ENCODE results near the gene GNAQ. TPM values are rescaled to one million over a fixed set of nuclear protein-coding genes. Genes with fewer than 3 reads are reported as not detected.
A peak's percentile ranks its signal among the peaks of the same experiment; 100 is the strongest.

The GNAQ gene
- total RNA-seq, 2 donors from 2014 or later: 84.1 to 86.5 TPM

DNA sequence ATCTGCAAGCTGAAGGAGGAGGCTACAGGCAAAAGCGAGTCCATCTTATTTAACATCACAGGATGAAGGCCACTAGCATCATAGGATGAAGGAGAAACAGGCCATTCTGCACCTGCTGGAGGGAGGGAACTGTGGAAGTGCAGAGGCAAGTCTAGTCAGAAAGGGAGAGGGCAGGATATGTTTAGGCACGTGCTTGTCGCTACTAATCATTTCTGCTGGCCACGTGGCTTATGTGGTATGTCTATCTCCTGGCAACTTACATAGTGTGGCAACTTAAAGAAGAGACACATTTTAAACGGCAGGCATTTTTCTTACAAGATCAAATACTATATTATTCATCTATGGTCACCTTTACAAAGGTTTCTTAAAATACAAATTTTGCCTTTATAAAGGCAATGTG lies 74.0 kb downstream of the GNAQ start:
- DNase-seq (no peak), ATAC-seq (no peak)
- intact Hi-C loops (cut with DNase I, micrococcal nuclease): no loop called here

DNA sequence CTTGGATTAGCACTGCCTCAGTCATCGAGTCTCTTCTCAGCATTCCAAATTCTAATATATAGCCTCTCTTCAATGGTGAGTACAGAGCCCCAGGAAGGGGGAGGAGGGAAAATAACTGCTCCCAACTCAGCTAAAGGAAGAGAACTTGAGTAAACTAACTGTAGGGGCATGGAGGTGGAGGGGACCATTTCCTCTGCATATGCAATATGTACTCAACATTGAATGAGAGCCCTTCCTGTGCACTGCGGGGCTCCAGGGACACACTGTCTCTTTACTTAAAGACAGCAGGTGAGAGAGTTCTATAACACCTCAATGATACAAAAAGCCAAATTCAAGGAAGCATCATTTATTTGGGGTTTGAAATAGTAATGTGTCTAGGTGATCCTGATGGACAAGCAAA lies 75.1 kb downstream of the GNAQ start:
- DNase-seq (no peak), ATAC-seq (no peak)
- intact Hi-C loops (cut with DNase I, micrococcal nuclease): no loop called here

DNA sequence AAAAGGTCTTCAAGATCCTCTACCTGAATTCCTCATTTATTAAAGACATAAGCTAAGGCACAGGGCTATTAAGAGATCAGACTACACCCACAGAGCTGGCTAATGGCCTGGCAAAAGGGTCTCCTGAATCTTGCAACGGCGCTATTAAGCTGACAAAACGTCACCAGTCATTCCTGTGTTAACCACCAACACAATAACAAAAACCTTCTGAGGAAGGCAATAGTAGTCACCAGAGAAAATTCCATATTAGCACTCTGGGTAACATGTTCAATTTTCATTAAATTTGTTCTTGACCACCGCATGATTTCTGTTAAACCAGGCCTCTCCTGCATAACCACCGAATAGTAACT lies 77.0 kb downstream of the GNAQ start:
- intact Hi-C loops (cut with DNase I, micrococcal nuclease): no loop called here
- DNase-seq (no peak), ATAC-seq (no peak)

DNA sequence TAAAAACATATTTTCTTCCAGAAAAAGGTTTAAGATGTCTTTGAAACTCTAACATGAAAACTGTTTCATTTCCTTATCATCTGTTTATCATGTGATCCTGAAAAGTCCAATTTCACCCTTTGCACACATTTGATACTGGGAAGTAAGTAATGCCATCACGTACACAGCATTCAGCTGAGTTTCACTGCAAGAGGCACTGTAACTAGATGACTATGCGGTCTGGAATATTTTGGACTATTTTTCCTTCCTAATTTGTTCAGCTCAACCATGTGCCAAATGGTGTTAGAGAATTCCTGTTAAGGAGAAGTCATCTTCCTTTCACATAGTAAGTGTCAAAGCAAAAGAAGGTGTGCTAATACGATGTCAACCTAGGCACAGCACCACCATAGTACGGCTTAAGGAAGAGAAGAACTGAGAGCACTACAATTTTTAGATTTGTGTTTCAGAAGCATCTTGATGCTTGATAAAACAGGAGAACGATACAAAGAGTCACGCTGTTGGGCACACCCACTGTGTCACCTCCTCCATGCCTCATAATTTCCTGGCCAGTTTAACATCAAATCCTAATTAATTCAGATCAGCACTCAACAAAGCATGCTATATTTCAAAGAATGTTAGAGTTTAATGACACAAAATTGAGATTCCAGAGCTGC lies 77.5 kb downstream of the GNAQ start:
- intact Hi-C loops (cut with DNase I, micrococcal nuclease): no loop called here
- DNase-seq: no peak
- peak; percentile 65 for ATAC-seq

DNA sequence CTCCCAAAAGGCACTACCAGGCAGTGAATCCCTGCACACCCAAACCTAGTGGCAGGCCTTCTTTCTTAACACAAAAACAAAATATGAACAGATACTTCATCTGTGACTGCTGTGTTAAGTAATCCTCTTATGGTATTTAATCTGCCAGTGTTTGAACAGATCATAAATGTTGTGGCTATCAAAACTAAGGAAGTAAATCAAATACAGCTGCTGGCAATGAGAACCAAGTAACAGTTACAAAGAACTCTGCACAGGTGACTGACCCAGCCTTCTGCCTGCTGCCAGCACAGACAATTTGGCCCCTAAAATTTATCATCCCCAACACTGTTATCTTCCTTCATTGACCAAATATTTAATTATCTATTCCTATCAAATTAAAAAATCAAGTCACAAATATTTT lies 78.0 kb downstream of the GNAQ start:
- intact Hi-C loops (cut with DNase I, micrococcal nuclease): no loop called here
- ATAC-seq (peak; percentile 87), DNase-seq (no peak)

DNA sequence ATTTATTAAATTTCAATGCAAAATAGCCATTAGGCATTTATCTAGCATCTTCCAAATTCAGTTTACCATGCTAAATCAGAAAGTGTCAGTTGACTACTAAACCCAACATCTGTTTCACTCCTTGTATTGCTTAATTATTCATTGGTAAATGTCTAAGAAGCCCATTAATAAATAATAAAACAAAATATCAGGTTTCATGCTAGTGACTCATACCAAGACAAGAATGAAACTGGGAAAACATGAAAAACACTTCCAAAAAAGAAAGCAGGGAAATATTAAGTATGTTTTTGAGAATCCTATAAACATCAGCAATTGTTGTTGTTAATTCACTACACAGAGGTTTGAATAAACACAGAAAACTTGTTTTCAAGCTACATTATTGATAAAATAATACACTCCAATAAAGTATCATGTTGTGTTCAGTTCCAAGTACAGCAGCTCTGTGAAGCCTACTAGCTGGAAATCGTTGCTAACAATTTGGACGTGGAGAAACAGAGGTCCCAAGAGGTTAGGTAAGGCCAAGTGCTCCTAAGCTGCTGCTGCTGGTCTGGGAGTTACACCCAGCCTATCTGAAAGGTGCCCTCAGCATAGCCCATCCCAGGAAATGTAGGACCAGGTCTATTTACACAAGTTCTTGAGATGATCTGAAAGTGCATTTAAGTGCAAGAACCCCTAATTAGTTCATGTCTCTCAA lies 78.8 kb downstream of the GNAQ start:
- ATAC-seq (peak; percentile 54), DNase-seq (no peak)
- intact Hi-C loops (cut with DNase I, micrococcal nuclease): no loop called here

DNA sequence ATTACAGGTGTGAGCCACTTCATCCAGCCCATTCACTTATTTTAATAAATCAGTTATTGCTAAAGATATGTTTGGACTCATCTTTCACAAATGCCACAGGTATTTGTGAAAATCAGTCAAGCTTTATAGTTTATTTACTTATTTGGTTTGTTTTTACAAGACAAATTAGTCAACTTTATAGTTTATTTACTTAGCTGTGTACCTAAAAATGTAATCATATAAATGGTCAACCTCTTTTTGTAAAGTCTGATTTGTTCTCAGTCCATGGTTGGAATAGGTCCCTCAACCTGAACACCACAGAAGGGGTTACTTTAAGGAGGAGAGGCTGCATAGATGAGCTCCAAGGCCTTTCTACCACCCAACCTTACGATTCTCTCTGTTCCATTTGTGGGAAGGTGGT lies 80.2 kb downstream of the GNAQ start:
- no peak for ATAC-seq
- DNase-seq: no peak
- intact Hi-C loops (cut with DNase I, micrococcal nuclease): no loop called here

DNA sequence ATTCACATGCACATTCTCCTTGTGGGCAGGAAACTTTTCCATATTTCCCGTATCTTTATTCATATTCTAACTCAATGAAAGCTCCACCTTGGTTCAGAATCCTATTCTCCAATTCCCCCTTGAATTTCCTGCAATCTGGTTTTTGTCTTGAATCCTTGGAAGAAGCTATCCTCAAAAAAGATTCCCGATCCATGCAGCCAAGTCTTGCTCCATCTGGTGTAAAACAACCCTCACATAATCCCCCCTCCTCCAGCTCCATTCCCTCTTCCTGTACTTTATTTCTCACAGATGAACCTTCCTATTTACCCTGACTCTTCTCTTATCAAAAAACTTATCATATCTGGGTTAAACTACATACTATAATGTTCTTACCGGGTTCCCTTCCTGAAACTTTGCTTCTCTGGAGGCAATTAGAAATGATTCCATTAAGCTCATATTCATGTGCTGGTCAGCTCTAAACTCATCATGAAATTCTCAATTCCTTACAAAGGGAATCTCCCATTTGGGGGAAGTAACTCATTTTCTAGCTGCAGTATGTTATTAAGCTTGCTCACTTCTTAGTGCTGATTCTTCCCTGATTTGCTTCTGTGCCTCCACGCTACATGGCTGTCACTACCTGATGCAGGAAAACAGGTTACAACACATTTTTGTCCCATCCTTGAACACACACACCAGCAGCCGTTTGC lies 81.7 kb downstream of the GNAQ start:
- no peak for DNase-seq
- ATAC-seq: no peak
- intact Hi-C loops (cut with DNase I, micrococcal nuclease): no loop called here

DNA sequence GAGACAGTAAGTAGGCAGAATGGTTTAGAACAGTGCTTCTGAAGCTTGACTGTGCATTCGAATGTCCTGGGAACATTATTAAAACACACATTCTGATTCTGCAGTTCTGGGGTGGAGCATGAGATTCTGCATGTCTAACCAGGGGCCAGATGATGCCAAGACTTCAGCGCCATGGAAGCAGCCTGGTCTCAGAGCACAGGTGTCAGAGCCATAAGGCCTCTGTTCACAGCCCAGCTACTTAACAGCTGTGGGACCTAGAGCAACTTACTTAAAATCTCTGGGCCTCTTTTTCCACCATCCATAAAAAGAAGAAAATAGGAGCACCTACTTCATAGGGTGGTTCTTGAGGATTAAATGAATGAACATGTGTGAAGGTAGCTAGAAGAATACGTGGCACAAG lies 84.0 kb downstream of the GNAQ start:
- intact Hi-C loops (cut with DNase I, micrococcal nuclease): no loop called here
- DNase-seq: no peak
- ATAC-seq: no peak

DNA sequence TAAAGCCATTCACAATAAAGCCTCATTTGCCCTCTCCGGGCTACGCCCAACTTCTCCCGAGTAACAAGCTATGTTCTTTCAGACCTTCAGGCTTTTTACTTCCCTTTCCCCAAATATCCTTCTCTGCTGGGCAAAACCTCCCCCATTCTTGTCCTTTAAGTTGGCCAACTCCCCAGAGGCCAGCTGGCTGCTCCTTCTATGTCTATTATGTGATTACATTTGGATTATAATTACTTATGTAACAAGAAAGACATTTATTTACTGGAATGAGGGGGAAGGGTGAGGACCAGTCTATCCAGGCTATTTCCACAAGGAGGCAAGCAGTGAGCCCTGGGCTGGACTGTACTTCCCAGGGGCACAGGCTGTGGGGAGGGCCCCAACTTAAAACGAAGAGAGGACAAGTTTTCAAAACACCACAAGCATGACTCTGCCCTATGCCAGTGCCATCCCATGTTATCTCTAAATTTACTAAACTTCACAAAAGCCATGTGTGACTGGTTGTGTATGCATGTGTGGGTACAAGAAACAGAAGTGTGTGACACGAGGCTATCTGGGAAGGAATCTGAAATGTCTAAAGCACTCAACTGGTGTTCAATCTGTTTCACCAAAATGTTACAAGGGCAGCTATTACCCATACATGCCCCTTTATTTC lies 84.5 kb downstream of the GNAQ start:
- peak; percentile 65 for ATAC-seq

DNA sequence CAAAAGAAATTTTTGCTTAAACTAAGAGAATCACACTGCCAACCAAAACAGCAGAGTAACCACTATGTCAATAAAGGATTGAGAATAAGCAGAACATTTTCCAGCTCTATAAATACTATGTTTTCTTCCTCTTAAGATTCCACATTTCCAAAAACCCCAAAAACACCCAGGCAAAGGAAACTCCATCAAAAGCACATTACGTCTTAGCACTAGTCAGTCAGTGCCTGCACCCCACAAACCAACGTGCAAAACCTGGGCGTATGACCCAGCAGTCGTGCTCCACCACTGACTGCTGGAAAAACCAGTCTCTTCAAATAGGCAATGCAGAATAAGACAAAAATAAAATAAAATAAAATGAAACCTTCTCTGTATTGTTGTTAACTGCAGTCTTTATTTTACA lies 85.3 kb downstream of the GNAQ start:
- DNase-seq: no peak
- intact Hi-C loops (cut with DNase I, micrococcal nuclease): no loop called here
- ATAC-seq: no peak

More for the DNA sequence above, 84.5 kb downstream of the GNAQ start:
- intact Hi-C loops (cut with DNase I, micrococcal nuclease): no loop called here
- DNase-seq: peak; percentile 51 to 60

DNA sequence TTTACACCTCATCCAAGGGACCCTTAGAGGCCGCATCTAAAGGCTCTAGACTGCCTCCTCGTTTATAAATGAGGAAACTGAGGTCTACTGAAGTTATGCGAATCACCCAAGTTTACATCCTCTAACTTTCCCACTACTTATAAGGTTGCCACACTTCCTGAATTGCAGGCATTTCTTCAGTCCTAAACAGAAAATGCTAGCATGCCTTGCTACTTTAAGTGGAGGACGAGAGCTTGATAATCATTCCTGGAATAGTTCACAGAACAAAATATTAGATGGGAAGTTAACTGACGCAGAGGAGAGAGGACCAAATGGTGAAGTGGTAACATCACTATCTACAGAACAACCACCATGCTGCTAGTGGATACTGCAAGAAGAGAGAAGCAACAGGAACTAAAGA lies 85.8 kb downstream of the GNAQ start:
- intact Hi-C loops (cut with DNase I, micrococcal nuclease): no loop called here
- no peak for DNase-seq
- ATAC-seq: no peak

DNA sequence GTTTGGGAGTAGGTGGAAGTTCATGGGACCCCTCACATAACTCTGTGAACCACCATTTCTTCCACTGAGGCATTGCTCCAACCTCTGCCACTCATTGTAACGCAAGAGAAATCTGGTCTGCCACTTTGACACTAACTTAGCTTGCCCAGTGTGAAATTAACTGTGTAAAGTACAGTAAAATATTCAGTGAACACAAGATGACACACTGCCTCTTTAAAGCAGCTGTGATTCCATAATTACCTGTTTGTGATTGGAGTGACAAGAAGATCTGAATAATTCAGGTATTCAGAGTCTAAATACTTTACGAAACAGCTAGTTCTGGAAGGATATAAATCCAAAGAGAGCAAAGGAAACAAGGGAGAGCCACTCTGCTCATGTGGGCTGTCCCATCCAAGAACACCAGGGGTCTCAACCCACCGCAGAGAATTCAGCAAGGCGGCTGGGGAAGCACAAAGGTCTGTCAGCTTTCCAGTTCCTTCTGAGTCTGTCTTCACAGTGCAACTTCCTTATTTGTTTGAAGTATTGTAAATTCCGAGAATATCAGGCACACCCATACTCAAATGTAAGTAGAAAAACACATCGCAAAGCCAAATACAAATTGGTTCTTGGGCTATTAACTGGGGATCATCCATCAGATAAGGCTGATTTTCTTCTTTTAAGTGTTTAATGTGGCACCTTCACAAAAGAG lies 86.9 kb downstream of the GNAQ start:
- intact Hi-C loops (cut with DNase I, micrococcal nuclease): no loop called here
- peak; percentile 44 to 52 for DNase-seq

DNA sequence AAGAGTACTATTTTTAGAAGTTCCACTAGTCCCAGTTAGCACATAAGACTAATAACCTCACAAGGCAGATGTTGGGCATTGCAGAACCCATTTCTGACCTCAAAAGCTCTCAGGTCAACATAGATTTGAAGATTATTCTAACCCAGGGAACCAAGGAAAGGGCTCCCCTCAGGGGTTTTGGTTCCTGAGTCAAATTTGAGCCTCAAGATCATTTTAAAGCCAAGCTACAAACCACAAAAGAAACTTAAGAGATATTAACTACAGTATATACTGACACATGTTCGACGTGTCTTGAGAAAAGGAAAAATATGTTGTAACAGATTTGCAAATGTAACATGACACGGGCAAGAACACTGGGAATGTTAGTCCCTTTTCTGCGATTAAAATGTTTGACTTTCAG lies 88.6 kb downstream of the GNAQ start:
- no peak for DNase-seq
- ATAC-seq: no peak
- intact Hi-C loops (cut with DNase I, micrococcal nuclease): no loop called here

More for the DNA sequence above, 86.9 kb downstream of the GNAQ start:
- peak; percentile 84 for ATAC-seq

DNA sequence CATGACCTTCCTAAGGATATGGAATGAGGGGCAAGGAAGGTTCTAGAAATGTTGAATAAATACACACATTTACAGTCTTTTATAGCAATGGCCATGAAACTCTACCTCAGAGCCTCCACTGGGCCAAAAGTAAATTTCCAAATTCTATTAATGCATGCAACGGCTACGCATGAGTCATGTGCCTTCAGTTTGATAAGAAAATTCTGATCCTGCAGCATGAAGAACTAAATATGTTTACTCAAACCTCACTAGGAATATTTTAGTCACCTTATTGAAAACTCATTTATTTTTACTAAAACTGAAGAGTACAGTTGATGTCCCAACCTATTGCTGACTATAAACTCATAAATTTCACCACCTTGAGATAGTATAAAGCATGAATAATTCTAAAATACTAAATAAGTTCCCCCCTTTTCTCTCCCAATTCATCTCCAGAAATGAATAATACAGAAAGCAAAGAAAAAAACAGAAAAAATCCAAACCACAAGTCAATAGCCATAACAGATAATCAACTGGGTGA lies 92.4 kb downstream of the GNAQ start:
- no peak for DNase-seq
- no peak for ATAC-seq
- intact Hi-C loops (cut with DNase I, micrococcal nuclease): no loop called here

DNA sequence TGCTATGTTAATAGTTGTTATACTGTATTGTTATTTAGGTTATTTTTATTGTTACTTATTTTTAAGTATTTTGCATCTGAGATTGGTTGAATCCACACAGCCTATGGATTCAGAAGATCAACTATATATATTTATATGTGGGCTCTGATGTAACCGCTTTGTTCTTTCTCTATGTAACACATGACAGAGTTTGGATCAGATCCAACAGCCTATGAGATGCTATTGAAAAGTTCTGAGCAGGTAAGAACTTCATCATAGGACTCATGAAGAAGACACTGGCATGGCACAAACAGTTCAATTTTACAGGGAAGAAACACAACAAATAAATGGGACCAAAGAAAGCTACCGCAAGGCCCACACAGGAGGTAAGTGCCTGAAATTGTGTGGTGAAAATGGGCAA lies 93.4 kb downstream of the GNAQ start:
- DNase-seq: no peak
- ATAC-seq: no peak
- intact Hi-C loops (cut with DNase I, micrococcal nuclease): no loop called here

DNA sequence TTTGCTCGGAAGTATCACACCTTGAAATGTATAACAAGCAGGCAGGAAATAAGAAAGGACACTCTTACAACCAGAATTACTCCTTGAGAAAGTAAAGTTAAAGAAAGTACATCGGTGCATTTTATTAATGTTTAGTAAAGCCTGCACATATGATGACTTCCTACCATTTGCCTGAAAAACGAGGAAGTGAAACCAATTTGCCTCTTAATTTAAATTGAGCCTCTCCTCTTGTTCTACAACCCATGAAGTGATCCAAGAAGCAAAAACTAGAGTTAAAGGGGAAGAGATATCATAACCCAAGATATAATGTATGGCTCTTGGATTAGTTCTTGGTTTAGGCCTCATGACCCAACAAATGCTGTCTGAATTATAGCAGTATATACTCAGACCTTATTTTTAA lies 95.6 kb downstream of the GNAQ start:
- intact Hi-C loops (cut with DNase I, micrococcal nuclease): no loop called here
- ATAC-seq (no peak), DNase-seq (no peak)

DNA sequence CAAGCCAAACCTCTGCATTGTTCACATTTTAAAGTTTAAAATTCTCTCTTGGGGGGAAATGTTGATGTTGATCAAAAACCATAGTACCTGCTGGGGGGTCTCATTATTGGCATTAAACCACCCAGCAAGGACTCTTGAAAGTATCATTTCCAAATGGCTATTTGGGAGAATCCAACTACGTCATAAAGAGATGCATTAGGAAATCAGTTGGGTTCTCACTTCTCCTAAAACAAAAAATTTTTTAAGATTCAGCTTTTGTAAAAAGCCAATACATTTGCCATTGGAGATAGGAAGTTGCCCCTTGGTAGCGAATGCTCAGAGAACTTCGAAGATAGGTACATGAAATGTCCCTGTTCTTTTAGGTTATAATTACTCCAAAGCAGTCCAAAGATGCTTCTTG lies 96.4 kb downstream of the GNAQ start:
- intact Hi-C loops (cut with DNase I, micrococcal nuclease): no loop called here
- no peak for ATAC-seq

DNA sequence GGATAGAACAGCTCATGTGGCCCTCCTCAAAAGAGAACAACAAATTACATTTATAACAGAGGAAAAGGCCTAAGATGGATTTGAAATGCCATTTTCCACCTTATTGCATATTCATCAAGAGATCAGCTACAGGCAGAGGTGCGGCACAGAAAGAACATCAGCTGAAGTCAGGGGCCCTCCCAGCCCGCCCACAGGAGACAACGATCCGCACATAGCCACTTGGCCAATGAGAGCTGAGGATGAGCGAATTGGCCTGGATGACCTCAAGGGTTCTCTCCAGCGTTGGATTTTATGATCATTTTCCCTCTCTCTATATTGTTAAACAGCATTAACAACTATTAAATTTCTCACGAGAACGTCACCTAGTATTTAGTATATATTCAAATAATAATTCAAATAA lies 97.6 kb downstream of the GNAQ start:
- ATAC-seq (no peak), DNase-seq (no peak)
- intact Hi-C loops (cut with DNase I, micrococcal nuclease): no loop called here

More for the DNA sequence above, 96.4 kb downstream of the GNAQ start:
- no peak for DNase-seq
